DND-41 (cell line): ENCODE data around the gene FIGLA.

ENCODE experiments used
- ATAC-seq: fragments of 200-7000 bp; cut with Tn5 transposase; 3 replicates; pipeline ENCODE4 v1.9.1; 2021; ENCODE audit warnings: low read depth; ENCODE audit not compliant: insufficient read depth
- DNase-seq: peaks from one replicate; pipeline ENCODE4 v3.0.0-alpha.2; 2020
- H2AFZ ChIP-seq: 2 replicates; pipeline ENCODE4 v1.6.0; 2012; ENCODE audit warnings: low read depth, low read length
- H3K27ac ChIP-seq: 2 replicates; pipeline ENCODE4 v1.5.1; 2012; ENCODE audit warnings: low read length, inconsistent platforms
- H3K27me3 ChIP-seq: fragments of 200-600 bp; sonication (generic); 2 replicates; pipeline ENCODE4 v1.6.0; 2012; ENCODE audit warnings: low read length, mild to moderate bottlenecking, inconsistent platforms; ENCODE audit not compliant: insufficient read depth, poor library complexity
- H3K36me3 ChIP-seq: 2 replicates; pipeline ENCODE4 v1.5.1; 2012; ENCODE audit warnings: low read length, inconsistent platforms; ENCODE audit not compliant: insufficient read depth
- H3K4me1 ChIP-seq: 2 replicates; pipeline ENCODE4 v1.5.1; 2012; ENCODE audit warnings: mild to moderate bottlenecking, low read length; ENCODE audit not compliant: insufficient read depth
- H3K4me2 ChIP-seq: 2 replicates; pipeline ENCODE4 v1.6.0; 2012; ENCODE audit warnings: mild to moderate bottlenecking, moderate library complexity, low read length, inconsistent platforms; ENCODE audit not compliant: insufficient read depth
- H3K4me3 ChIP-seq, 2 experiments: fragments of 200-600 bp in 1 of 2; shearing (Covaris generic) in 1 of 2; 2 replicates each; pipeline ENCODE4 v1.5.1; 2012 to 2016; ENCODE audit warnings: inconsistent platforms in 2 of 2, low read length in 2 of 2, mild to moderate bottlenecking in 2 of 2, low read depth in 1 of 2, moderate library complexity in 1 of 2
- H3K79me2 ChIP-seq: 2 replicates; pipeline ENCODE4 v1.6.0; 2012; ENCODE audit warnings: low read length, inconsistent platforms; ENCODE audit not compliant: insufficient read depth
- H3K9ac ChIP-seq: 2 replicates; pipeline ENCODE4 v1.6.0; 2012; ENCODE audit warnings: low read depth, mild to moderate bottlenecking, inconsistent platforms, low read length, moderate library complexity
- H3K9me3 ChIP-seq: 2 replicates; pipeline ENCODE4 v1.5.1; 2012; ENCODE audit warnings: low read length, moderate library complexity, mild to moderate bottlenecking, inconsistent platforms; ENCODE audit not compliant: insufficient read depth, severe bottlenecking
- H4K20me1 ChIP-seq: 2 replicates; pipeline ENCODE4 v1.6.0; 2012; ENCODE audit warnings: low read length; ENCODE audit not compliant: insufficient read depth
- CTCF ChIP-seq: IDR thresholded peaks from 2 replicates; pipeline ENCODE4 v1.5.1; 2012; ENCODE audit warnings: borderline replicate concordance, low read length, moderate library complexity, mild to moderate bottlenecking; ENCODE audit not compliant: poor library complexity, severe bottlenecking; ENCODE audit errors: extremely low read depth
- EZH2 ChIP-seq: IDR thresholded peaks from 3 replicates; pipeline ENCODE4 v1.6.1; 2012; ENCODE audit warnings: borderline replicate concordance, low read depth, mild to moderate bottlenecking, moderate library complexity, low read length, inconsistent platforms; ENCODE audit not compliant: severe bottlenecking

Gene FIGLA

GRCh38 chr2:70776266-70776665, 14.2 kb downstream of the FIGLA start:
- H3K9me3 ChIP-seq = no peaks in the 10 kb centered on the region
- no peak overlapping the region for H3K27ac ChIP-seq
- DNase-seq (no peak), ATAC-seq (no peak)
- no peak overlapping the region for H3K4me2 ChIP-seq
- H3K4me3 ChIP-seq = no peak overlapping the region
- H2AFZ ChIP-seq = no peak overlapping the region
- no peaks in the 10 kb centered on the region for H3K4me1 ChIP-seq
- no peak overlapping the region for H3K9ac ChIP-seq
- H3K36me3 ChIP-seq = no peaks in the 10 kb centered on the region
- no peak for TF ChIP-seq CTCF
- TF ChIP-seq EZH2 = no peak
- no peaks in the 10 kb centered on the region for H3K79me2 ChIP-seq
- H3K27me3 ChIP-seq = peaks cover 7% of the 10 kb centered on the region
- no peaks in the 10 kb centered on the region for H4K20me1 ChIP-seq

GRCh38 chr2:70775141-70775540, 15.3 kb downstream of the FIGLA start:
- DNase-seq (no peak), ATAC-seq (no peak)
- Histone ChIP-seq H3K27me3 (peaks cover 6% of the 10 kb centered on the region), H4K20me1 (no peaks in the 10 kb centered on the region), H3K9me3 (no peaks in the 10 kb centered on the region), H3K9ac (no peak overlapping the region), H3K36me3 (no peaks in the 10 kb centered on the region), H3K4me2 (no peak overlapping the region), H3K27ac (no peak overlapping the region), H3K4me3 (no peak overlapping the region), H2AFZ (no peak overlapping the region), H3K4me1 (no peaks in the 10 kb centered on the region), H3K79me2 (no peaks in the 10 kb centered on the region)
- no peak for TF ChIP-seq CTCF
- TF ChIP-seq EZH2 = no peak

- Histone ChIP-seq H3K27ac (no peak overlapping the region), H4K20me1 (no peaks in the 10 kb centered on the region), H3K36me3 (no peaks in the 10 kb centered on the region), H3K4me3 (no peak overlapping the region), H3K4me1 (no peaks in the 10 kb centered on the region), H3K4me2 (no peak overlapping the region), H3K9me3 (no peaks in the 10 kb centered on the region), H2AFZ (no peak overlapping the region), H3K79me2 (no peaks in the 10 kb centered on the region), H3K9ac (no peak overlapping the region), H3K27me3 (peaks cover 3% of the 10 kb centered on the region)
- DNase-seq (no peak), ATAC-seq (no peak)
- TF ChIP-seq CTCF = no peak
- no peak for TF ChIP-seq EZH2
Measured at GRCh38 chr2:70772486-70773155, 17.8 kb downstream of the FIGLA start.
